Endothelial cell (in vitro differentiated cells): Measurements from ENCODE around the gene SLC5A9. TPM values are rescaled to one million over a fixed set of nuclear protein-coding genes. Genes with fewer than 3 reads are reported as not detected.
"Not testable (repeated sequence)": the region's sequence is repeated elsewhere in the genome, so short reads cannot be mapped to it uniquely, and the experiment has no call there.

Experiments used
- DNase-seq: peaks from one replicate; pipeline ENCODE4 v3.0.0; 2021; ENCODE audit warnings: low spot score
- H3K27ac Mint-ChIP-seq: one replicate; pipeline ENCODE4 v1.8.0; 2021; ENCODE audit warnings: mixed read lengths, inconsistent platforms; ENCODE audit not compliant: unreplicated experiment
- H3K27me3 Mint-ChIP-seq: one replicate; pipeline ENCODE4 v1.8.0; 2021; ENCODE audit warnings: mild to moderate bottlenecking, moderate library complexity, mixed read lengths, inconsistent platforms; ENCODE audit not compliant: unreplicated experiment
- H3K36me3 Mint-ChIP-seq: one replicate; pipeline ENCODE4 v1.8.0; 2021; ENCODE audit warnings: mild to moderate bottlenecking, low read depth, mixed read lengths, inconsistent platforms; ENCODE audit not compliant: unreplicated experiment
- H3K4me1 Mint-ChIP-seq: one replicate; pipeline ENCODE4 v1.8.0; 2021; ENCODE audit warnings: mild to moderate bottlenecking, mixed read lengths, inconsistent platforms; ENCODE audit not compliant: unreplicated experiment
- H3K4me3 Mint-ChIP-seq: one replicate; pipeline ENCODE4 v1.8.0; 2021; ENCODE audit warnings: mild to moderate bottlenecking, mixed read lengths, inconsistent platforms; ENCODE audit not compliant: unreplicated experiment
- H3K9me3 Mint-ChIP-seq: one replicate; pipeline ENCODE4 v1.8.0; 2021; ENCODE audit warnings: mixed read lengths, inconsistent platforms; ENCODE audit not compliant: unreplicated experiment
- CTCF ChIP-seq: fragments of 200-600 bp; sonication (generic); IDR thresholded peaks from one replicate; pipeline ENCODE4 v1.5.0; 2021; ENCODE audit warnings: antibody characterized with exemption; ENCODE audit not compliant: unreplicated experiment
- total RNA-seq: library from RNA; stranded (reverse); fragmentation: NEBNext Ultra II Directional; extraction: Animal tissue kit (Norgen Biotek cat#: 25700); gene quantifications from one replicate; pipeline ENCODE4 v1.2.1, GENCODE V29; 2021; ENCODE audit not compliant: unreplicated experiment

SLC5A9 gene
- total RNA-seq, 1 donor from 2014 or later, result 1.1 TPM

- no peak for TF ChIP-seq CTCF
- no peaks in the 10 kb centered on the region for H3K9me3 Mint-ChIP-seq
Measured at GRCh38 chr1:48263041-48263440, 40.5 kb downstream of the SLC5A9 start.

GRCh38 chr1:48266576-48266975 lies 44.1 kb downstream of the SLC5A9 start:
- Mint-ChIP-seq H3K27me3 (no peaks in the 10 kb centered on the region), H3K4me1 (no peaks in the 10 kb centered on the region), H3K27ac (no peak overlapping the region), H3K9me3 (no peaks in the 10 kb centered on the region), H3K4me3 (no peak overlapping the region), H3K36me3 (no peaks in the 10 kb centered on the region)
- DNase-seq, result no peak
- TF ChIP-seq CTCF, result no peak

More at GRCh38 chr1:48263041-48263440, 40.5 kb downstream of the SLC5A9 start:
- Mint-ChIP-seq H3K27ac (no peak overlapping the region), H3K27me3 (no peaks in the 10 kb centered on the region), H3K36me3 (no peaks in the 10 kb centered on the region), H3K4me1 (no peaks in the 10 kb centered on the region), H3K4me3 (no peak overlapping the region)
- DNase-seq, result no peak

GRCh38 chr1:48277437-48277836 lies 54.9 kb downstream of the SLC5A9 start:
- not testable (repeated sequence) for DNase-seq, H3K27ac Mint-ChIP-seq, H3K27me3 Mint-ChIP-seq, H3K4me1 Mint-ChIP-seq, H3K4me3 Mint-ChIP-seq, H3K36me3 Mint-ChIP-seq
- peaks cover 12% of the 10 kb centered on the region for H3K9me3 Mint-ChIP-seq

- H3K4me3 Mint-ChIP-seq, H3K36me3 Mint-ChIP-seq, DNase-seq, H3K4me1 Mint-ChIP-seq, H3K27ac Mint-ChIP-seq, H3K27me3 Mint-ChIP-seq: not testable (repeated sequence)
- peaks cover 11% of the 10 kb centered on the region for H3K9me3 Mint-ChIP-seq
Measured at GRCh38 chr1:48282329-48282728, 59.8 kb downstream of the SLC5A9 start.

GRCh38 chr1:48284696-48285420 lies 62.3 kb downstream of the SLC5A9 start:
- not testable (repeated sequence) for H3K4me3 Mint-ChIP-seq, DNase-seq, H3K36me3 Mint-ChIP-seq, H3K9me3 Mint-ChIP-seq, H3K4me1 Mint-ChIP-seq, H3K27ac Mint-ChIP-seq
- peaks cover 10% of the 10 kb centered on the region for H3K27me3 Mint-ChIP-seq

- peaks cover 6% of the 10 kb centered on the region for H3K36me3 Mint-ChIP-seq
- H3K4me3 Mint-ChIP-seq, result no peak overlapping the region
- peaks cover 10% of the 10 kb centered on the region for H3K27me3 Mint-ChIP-seq
- no peak for TF ChIP-seq CTCF
- no peak for DNase-seq
- peaks cover 7% of the 10 kb centered on the region for H3K9me3 Mint-ChIP-seq
- H3K4me1 Mint-ChIP-seq, result no peaks in the 10 kb centered on the region
- no peak overlapping the region for H3K27ac Mint-ChIP-seq
Measured at GRCh38 chr1:48285525-48285924, 63.0 kb downstream of the SLC5A9 start.
